ENCODE measurements around the gene CARNS1.

- TF ChIP-seq CTCF (IDR thresholded peaks at IDR 0.05 in 8 of 11, conservative IDR thresholded peaks at IDR 0.05 in 3 of 11): no peak
- peak in 1 of 3 donors; percentile 22 for TF ChIP-seq POLR2AphosphoS5 (IDR thresholded peaks at IDR 0.05)
Measured at GRCh38 chr11:67466962-67467771, 51.7 kb downstream of the CARNS1 start.

All from spleen (tissue), 7 donors.